ENCODE results near the gene ZBTB20.

DNA sequence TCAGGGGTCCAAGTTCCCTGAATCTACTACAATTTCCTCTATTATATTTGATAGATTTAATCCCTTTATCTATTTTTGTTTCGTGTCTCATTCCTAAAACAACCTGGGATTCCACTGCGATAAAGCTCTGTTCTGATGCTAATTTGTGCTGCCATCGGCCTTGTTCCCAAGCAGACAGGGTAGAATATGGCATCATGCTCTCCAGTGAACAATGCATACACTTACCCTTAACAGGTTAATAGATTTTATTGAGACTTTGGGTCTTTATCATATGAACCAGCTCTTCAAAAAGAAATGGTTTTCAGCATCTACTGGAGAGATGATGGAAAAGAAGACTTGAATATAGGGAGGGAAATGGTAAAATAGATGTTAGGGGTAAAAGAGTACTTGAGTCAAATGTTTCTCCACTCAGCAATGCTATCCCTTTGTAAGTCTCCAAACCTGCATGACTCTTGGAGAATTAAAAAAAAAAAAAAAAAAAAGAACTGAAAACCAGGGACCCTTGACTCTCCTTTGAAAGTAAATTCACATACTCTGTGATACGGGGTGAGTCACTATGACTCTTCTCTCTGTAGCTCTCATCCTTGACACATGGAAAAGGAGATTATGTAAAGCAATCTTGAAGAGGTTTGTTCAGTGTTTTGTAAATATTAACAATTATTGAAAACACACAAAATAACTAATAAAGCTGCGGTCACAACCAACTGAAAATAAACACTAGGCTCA is 268.8 kb downstream of the ZBTB20 start:
- TF ChIP-seq, protein P1, sequence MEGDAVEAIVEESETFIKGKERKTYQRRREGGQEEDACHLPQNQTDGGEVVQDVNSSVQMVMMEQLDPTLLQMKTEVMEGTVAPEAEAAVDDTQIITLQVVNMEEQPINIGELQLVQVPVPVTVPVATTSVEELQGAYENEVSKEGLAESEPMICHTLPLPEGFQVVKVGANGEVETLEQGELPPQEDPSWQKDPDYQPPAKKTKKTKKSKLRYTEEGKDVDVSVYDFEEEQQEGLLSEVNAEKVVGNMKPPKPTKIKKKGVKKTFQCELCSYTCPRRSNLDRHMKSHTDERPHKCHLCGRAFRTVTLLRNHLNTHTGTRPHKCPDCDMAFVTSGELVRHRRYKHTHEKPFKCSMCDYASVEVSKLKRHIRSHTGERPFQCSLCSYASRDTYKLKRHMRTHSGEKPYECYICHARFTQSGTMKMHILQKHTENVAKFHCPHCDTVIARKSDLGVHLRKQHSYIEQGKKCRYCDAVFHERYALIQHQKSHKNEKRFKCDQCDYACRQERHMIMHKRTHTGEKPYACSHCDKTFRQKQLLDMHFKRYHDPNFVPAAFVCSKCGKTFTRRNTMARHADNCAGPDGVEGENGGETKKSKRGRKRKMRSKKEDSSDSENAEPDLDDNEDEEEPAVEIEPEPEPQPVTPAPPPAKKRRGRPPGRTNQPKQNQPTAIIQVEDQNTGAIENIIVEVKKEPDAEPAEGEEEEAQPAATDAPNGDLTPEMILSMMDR (IDR thresholded peaks at IDR 0.05) = no peak
- TF ChIP-seq POLR2AphosphoS5 (IDR thresholded peaks at IDR 0.05) = no peak
